ENCODE results near the gene RNASE8.

Gene RNASE8

DNA sequence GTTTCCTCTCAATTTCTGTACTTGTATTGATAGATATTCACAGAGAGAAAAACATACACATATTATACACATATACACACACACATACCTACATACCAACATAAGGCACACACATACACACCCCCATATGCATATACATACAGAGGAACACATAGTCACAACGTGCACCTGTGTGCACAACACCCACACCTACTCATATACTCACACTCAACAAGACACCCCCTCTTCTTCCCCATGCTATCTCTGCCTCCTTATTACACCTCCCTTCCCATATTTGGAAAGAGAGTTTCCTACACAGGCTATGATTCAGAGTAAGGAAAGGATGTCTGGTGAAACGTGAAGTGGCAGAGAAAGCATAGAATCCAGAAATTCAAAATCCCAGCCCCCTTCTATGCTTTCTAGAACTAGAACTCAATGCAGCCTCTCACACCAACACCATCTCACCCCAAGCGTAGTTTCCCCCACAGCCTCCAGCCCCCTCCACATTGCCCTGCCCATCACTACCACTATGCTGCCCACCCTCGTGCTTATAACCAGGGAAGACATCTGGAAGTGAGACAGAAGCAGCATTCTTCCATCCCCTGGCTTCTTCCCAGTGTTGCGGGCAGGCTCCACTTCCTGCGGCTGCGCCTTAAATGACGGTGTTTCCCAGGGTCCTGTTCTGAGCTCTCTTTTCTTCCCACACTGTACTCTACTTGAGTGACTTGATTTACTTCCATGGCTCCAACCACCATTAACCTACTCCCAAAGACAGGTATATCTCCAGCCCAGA is 2.4 kb downstream of the RNASE8 start:
- DNase-seq (ENCODE audit: insufficient read length, low spot score) (no peak), FAIRE-seq (no peak)
- no peak for TF ChIP-seq SPI1 (IDR thresholded peaks at IDR 0.05; ENCODE audit: low read depth, low read length)
- TF ChIP-seq POLR2A (IDR thresholded peaks at IDR 0.05; ENCODE audit: low read depth, low read length): no peak
- TF ChIP-seq POLR2AphosphoS5 (IDR thresholded peaks at IDR 0.05; ENCODE audit: low read depth, low read length): no peak
- no peak for TF ChIP-seq TAF1 (IDR thresholded peaks at IDR 0.05; ENCODE audit: low read depth, low read length)
- no peak for TF ChIP-seq POU2F2 (IDR thresholded peaks at IDR 0.05; ENCODE audit: low read depth, low read length)
- no peak for TF ChIP-seq PAX5 (IDR thresholded peaks at IDR 0.05; ENCODE audit: insufficient read depth, low read length, severe bottlenecking)

- DNase-seq (ENCODE audit: insufficient read length, low spot score) (no peak), FAIRE-seq (no peak)
- TF ChIP-seq POLR2AphosphoS5 (IDR thresholded peaks at IDR 0.05; ENCODE audit: low read depth, low read length) (no peak), POLR2A (IDR thresholded peaks at IDR 0.05; ENCODE audit: low read depth, low read length) (no peak), TAF1 (IDR thresholded peaks at IDR 0.05; ENCODE audit: low read depth, low read length) (no peak), PAX5 (IDR thresholded peaks at IDR 0.05; ENCODE audit: insufficient read depth, low read length, severe bottlenecking) (no peak), SPI1 (IDR thresholded peaks at IDR 0.05; ENCODE audit: low read depth, low read length) (no peak), POU2F2 (IDR thresholded peaks at IDR 0.05; ENCODE audit: low read depth, low read length) (no peak)
Observed at GRCh38 chr14:21060614-21061346, 3.2 kb downstream of the RNASE8 start.

DNA sequence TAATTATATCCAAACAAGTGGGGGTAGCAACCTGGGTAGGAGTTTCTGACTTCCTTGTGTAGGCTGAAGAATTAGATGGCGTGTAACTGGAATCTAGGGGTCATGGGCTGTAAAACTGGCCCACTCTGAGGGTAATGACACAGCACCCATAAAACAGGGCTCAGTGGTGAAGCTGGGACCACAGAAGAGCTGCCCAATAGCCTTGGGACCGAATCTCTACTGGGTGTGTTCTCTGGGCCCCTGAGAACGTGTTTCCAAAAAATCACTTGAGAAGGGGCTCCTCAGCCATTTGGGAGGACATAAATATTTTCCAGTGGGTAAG is 3.7 kb downstream of the RNASE8 start:
- no peak for TF ChIP-seq POLR2A (IDR thresholded peaks at IDR 0.05; ENCODE audit: low read depth, low read length)
- TF ChIP-seq POU2F2 (IDR thresholded peaks at IDR 0.05; ENCODE audit: low read depth, low read length): no peak
- TF ChIP-seq SPI1 (IDR thresholded peaks at IDR 0.05; ENCODE audit: low read depth, low read length): no peak
- TF ChIP-seq POLR2AphosphoS5 (IDR thresholded peaks at IDR 0.05; ENCODE audit: low read depth, low read length): no peak
- no peak for TF ChIP-seq PAX5 (IDR thresholded peaks at IDR 0.05; ENCODE audit: insufficient read depth, low read length, severe bottlenecking)
- TF ChIP-seq TAF1 (IDR thresholded peaks at IDR 0.05; ENCODE audit: low read depth, low read length): no peak
- DNase-seq (ENCODE audit: insufficient read length, low spot score) (no peak), FAIRE-seq (no peak)

DNA sequence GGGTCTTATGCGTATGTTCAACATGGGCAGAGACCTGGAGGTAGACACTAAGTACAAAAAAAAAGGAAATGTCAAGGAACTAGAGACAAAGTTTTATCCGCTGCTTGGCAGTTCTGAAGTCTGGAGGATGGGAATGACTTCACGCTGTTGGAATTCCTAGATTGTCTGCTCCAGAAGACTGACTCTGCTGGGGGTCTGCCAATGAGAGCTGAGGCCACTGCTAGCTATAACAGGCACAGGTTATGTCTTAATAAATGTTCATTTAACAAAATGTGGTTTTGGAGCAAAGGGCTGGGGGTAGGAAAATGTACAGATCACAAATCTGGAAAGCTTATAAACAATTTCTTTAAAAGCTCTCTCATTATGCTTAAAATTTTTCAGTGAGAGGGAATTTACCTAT is 5.9 kb downstream of the RNASE8 start:
- TF ChIP-seq SPI1 (IDR thresholded peaks at IDR 0.05; ENCODE audit: low read depth, low read length) (no peak), PAX5 (IDR thresholded peaks at IDR 0.05; ENCODE audit: insufficient read depth, low read length, severe bottlenecking) (no peak), TAF1 (IDR thresholded peaks at IDR 0.05; ENCODE audit: low read depth, low read length) (no peak), POLR2A (IDR thresholded peaks at IDR 0.05; ENCODE audit: low read depth, low read length) (no peak), POU2F2 (IDR thresholded peaks at IDR 0.05; ENCODE audit: low read depth, low read length) (no peak), POLR2AphosphoS5 (IDR thresholded peaks at IDR 0.05; ENCODE audit: low read depth, low read length) (no peak)
- DNase-seq (ENCODE audit: insufficient read length, low spot score): no peak
- no peak for FAIRE-seq

DNA sequence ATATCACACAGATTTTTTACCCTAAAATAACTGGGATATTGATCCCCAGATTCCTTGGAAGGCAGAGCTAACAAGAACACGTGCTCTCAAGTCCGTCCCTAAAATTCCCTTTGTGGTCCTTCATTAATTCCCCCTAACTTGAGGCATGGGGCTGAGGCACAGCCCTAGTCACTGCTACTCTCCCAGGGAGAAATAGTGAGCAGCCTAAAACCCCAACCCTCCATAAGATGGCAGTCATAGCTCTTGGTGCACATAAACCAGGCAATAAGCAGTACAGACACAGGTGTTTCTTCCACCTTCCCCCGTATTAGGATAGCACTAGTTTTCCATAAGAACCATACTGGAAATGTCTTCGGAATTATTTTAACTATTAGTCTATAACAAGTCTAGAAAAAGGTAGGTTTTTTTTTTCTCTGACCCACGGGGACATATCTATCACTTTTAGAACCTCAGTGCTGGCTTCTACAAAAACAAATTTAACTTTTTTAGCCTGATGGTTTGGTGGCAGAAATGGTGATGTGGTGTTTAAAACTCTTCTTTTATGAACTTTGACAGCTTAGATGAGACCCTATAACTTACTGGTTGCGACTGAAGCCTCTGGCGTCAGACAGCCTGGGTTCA is 9.4 kb downstream of the RNASE8 start:
- FAIRE-seq (no peak), DNase-seq (ENCODE audit: insufficient read length, low spot score) (no peak)

DNA sequence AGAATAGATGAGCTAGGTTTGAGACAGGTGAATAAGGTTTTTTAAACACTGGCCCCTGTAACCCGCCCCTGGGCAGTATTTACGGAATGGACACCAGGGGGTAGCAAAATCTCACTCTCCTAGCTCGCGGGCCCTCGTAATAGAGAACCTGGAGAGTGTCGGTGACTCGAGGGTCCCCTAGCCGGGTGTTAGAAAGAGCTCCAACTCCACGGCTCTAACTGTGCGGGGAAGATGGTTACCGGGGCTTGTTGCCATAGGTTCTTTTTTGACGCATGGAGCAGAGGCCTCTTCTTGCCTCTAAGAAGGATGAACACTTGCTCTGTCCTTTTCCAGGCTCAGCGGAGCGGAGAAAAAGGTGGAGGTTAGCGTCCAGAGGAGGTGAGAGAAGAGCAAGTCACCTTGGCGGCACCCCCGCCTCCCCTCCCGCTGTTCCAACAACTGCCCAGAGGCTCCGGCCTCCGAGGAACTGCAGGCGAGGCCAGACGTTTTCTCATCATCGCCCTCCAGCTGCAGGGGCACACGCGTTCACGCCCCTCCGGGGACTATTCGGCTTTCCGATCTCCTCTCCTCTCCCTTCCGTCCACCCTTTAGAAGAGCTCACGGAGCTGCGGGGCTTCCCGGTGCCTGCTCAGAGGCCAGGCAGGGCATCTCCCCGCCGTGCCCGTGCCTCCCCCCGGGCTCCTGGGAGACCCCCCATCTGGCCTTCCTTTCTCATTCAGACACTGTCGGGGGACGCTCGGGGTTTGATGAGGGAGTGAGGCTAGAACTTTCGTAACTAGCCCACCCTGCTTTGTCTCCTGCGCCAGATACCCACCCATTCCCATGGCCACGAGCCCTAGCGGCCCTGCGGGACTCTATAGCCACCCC is 11.1 kb downstream of the RNASE8 start:
- FAIRE-seq (no peak), DNase-seq (ENCODE audit: insufficient read length, low spot score) (no peak)

More for the DNA sequence above, 9.4 kb downstream of the RNASE8 start:
- no peak for TF ChIP-seq SPI1 (IDR thresholded peaks at IDR 0.05; ENCODE audit: low read depth, low read length)
- TF ChIP-seq POLR2A (IDR thresholded peaks at IDR 0.05; ENCODE audit: low read depth, low read length): no peak
- no peak for TF ChIP-seq TAF1 (IDR thresholded peaks at IDR 0.05; ENCODE audit: low read depth, low read length)
- no peak for TF ChIP-seq PAX5 (IDR thresholded peaks at IDR 0.05; ENCODE audit: insufficient read depth, low read length, severe bottlenecking)
- TF ChIP-seq POLR2AphosphoS5 (IDR thresholded peaks at IDR 0.05; ENCODE audit: low read depth, low read length): no peak
- TF ChIP-seq POU2F2 (IDR thresholded peaks at IDR 0.05; ENCODE audit: low read depth, low read length): no peak

DNA sequence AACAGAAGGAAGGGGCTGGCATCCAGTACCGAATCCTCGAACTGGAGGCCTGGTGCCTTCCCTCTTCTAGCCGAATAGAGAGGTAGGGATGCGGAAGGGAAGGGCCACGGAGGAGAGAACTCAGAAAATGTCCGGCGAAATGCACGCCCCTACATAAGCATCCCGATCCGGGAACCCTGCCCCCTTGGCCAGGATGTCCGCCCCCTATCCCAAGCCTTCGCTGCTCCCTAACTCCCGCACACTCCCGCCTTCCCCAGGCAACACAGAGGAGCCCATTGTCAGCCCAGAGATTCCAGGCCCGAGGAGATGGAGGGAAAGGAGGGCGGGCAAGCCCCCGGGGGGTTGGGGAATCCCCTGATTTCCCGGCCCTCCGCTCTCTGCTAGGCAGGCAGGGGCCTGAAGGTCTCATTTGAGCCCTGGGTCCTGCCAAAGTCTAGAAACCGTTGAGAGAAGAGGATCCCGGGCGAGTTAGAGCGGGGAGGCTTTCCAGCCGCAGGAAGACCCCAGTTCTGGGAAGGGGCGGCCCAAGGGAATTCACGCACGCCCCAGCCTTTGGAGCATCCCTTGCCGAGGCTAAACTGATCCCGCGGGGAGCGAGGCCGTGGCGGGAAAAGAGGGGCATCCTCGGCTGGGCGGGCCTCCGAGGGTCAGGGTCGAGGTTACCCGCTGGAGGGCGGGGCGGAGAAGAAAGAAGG is 11.9 kb downstream of the RNASE8 start:
- FAIRE-seq (no peak), DNase-seq (ENCODE audit: insufficient read length, low spot score) (no peak)
- TF ChIP-seq TAF1 (IDR thresholded peaks at IDR 0.05; ENCODE audit: low read depth, low read length): no peak
- no peak for TF ChIP-seq SPI1 (IDR thresholded peaks at IDR 0.05; ENCODE audit: low read depth, low read length)
- no peak for TF ChIP-seq POU2F2 (IDR thresholded peaks at IDR 0.05; ENCODE audit: low read depth, low read length)
- TF ChIP-seq POLR2A (IDR thresholded peaks at IDR 0.05; ENCODE audit: low read depth, low read length): no peak
- TF ChIP-seq PAX5 (IDR thresholded peaks at IDR 0.05; ENCODE audit: insufficient read depth, low read length, severe bottlenecking): no peak
- no peak for TF ChIP-seq POLR2AphosphoS5 (IDR thresholded peaks at IDR 0.05; ENCODE audit: low read depth, low read length)

More for the DNA sequence above, 11.1 kb downstream of the RNASE8 start:
- TF ChIP-seq TAF1 (IDR thresholded peaks at IDR 0.05; ENCODE audit: low read depth, low read length) (no peak), POU2F2 (IDR thresholded peaks at IDR 0.05; ENCODE audit: low read depth, low read length) (no peak), SPI1 (IDR thresholded peaks at IDR 0.05; ENCODE audit: low read depth, low read length) (no peak), POLR2AphosphoS5 (IDR thresholded peaks at IDR 0.05; ENCODE audit: low read depth, low read length) (no peak), PAX5 (IDR thresholded peaks at IDR 0.05; ENCODE audit: insufficient read depth, low read length, severe bottlenecking) (no peak), POLR2A (IDR thresholded peaks at IDR 0.05; ENCODE audit: low read depth, low read length) (no peak)

DNA sequence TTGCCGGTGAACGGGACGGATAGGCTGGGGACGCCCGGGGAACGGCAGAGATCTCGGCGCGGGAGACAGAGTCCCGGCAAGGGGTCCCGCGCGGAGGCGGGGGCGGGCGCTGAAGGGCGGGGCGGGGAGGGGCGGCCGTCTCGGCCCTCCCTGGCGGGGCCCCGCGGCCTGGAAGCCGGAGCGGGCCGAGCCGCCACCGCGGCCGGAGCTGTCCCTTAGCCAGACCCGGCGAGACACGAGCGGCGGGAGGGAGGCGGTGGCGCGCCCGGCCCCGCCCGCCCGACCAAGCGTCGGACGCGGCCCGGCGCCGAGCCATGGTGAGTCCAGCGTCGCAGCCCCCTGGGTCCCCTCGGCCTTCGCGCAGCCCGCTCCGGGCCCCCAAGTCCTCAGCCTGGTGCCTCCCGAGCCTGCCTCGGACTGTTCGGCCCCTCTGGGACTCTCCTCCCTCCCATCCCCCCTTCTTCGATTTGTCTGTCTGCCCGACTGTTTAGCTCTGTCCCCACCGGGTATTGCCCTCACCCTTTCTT is 12.5 kb downstream of the RNASE8 start, which contains the start of gene ARHGEF40:
ARHGEF40 (plus strand) TSS at position 222 of the 527 bp plus-strand sequence; CDS start at position 315, 93 bp downstream.
- TF ChIP-seq PAX5 (IDR thresholded peaks at IDR 0.05; ENCODE audit: insufficient read depth, low read length, severe bottlenecking) (no peak), POLR2A (IDR thresholded peaks at IDR 0.05; ENCODE audit: low read depth, low read length) (no peak), POLR2AphosphoS5 (IDR thresholded peaks at IDR 0.05; ENCODE audit: low read depth, low read length) (no peak), SPI1 (IDR thresholded peaks at IDR 0.05; ENCODE audit: low read depth, low read length) (no peak), TAF1 (IDR thresholded peaks at IDR 0.05; ENCODE audit: low read depth, low read length) (no peak)
- DNase-seq (ENCODE audit: insufficient read length, low spot score) (no peak), FAIRE-seq (no peak)

All from GM12891 (cell line).